Putamen (tissue), 1 donor: Measurements from ENCODE around the gene TPSD1.
"Not testable (repeated sequence)": the region's sequence is repeated elsewhere in the genome, so short reads cannot be mapped to it uniquely, and the experiment has no call there.

Experiments
- DNase-seq: peaks from one replicate; pipeline ENCODE4 v3.0.0-alpha.2; 2016; ENCODE audit warnings: low spot score

TPSD1 gene

DNA sequence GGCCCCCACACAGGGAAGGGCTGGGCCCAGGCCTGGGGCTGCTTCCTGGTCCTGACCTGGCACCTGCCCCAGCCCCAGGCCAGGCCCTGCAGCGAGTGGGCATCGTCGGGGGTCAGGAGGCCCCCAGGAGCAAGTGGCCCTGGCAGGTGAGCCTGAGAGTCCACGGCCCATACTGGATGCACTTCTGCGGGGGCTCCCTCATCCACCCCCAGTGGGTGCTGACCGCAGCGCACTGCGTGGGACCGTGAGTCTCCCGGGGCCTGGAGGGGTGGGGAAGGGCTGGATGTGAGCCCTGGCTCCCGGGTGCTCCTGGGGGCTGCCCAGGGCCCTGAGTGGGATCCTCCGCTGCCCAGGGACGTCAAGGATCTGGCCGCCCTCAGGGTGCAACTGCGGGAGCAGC, 14.8 kb upstream of the TPSD1 start:
- not testable (repeated sequence) for DNase-seq

DNA sequence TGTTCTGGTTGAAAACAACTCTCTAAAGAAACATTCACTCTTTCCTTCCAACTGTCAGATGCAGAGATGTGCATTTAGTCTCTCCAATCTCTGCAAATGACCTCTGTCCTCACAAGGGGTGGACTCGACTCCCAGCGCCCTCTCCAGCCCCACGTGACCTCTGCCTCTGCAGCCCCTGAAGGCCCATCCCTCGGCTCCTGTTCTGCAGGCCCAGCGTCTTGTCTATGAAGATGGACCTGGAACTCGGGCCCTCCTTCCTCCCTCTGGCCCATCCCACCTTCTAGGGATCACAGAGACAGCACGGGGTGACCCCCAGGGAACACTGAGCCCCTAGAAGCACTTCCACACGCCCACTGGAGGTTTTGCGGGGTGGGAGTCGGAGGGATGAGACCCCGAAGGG, 12.5 kb upstream of the TPSD1 start:
- DNase-seq: not testable (repeated sequence)

DNA sequence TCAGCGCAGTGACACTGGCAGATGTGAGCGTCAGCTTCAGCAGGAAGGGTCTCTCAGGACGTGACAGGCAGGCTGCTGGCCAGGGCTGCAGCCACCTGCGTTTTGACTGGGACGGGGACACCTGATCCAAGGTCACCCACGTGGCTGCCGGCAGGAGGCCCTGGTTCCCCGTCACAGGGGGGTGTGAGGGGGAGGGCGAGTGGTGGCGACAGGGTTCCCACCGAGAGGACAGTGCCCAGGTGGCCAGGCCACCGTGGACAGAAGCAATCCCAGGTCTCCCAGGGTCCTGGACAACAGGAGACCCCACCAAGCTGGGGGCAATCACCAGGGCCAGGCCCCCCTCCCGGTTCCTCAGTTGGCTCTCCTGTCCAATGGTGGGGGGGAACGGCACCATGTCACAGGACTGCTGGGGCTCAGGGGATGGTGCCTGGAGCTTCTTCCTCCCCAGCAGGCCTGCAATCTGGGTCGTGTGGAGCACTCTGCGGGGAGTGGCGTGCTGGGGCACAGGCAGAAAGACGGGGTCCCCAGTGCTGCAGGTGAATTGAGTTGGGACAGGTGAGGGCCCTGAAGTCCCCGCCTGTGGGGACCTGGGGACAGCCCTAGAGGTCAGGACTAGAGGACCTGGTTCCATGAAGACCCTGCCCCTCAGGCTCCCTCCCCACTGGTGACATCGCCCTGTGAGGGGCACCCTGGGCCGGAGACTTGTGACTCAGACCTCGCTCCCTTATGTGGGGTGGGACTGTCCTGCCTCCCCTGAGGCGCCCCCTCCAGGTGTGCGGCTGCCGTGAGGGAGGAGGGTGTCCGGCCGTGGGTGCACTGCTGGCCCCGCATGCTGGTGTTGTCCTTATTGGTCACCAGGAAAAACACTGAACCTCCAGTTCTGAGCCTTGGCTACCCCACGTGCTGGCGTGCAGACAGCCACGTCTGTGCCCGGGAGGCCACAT, 11.7 kb upstream of the TPSD1 start:
- DNase-seq: not testable (repeated sequence)

DNA sequence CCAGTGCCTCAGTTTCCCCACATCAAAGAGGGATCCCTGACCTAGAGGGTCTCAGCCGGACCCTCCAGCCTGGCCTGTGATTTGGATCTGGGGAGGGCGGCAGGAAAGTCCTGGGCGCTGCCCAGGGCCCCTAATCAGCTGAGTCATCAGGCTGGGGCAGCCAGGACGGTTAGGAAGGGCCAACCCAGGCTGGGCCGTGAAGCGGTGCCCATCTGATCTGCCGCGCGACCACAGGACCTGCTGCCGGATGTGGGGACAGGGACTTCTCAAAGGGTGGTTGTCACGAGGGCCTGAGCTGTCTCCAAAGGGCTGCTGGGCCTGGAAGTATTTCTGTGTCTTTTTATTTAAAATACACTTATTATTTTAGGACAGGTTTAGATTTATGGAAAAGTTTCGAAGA, 11.0 kb upstream of the TPSD1 start:
- no peak for DNase-seq

DNA sequence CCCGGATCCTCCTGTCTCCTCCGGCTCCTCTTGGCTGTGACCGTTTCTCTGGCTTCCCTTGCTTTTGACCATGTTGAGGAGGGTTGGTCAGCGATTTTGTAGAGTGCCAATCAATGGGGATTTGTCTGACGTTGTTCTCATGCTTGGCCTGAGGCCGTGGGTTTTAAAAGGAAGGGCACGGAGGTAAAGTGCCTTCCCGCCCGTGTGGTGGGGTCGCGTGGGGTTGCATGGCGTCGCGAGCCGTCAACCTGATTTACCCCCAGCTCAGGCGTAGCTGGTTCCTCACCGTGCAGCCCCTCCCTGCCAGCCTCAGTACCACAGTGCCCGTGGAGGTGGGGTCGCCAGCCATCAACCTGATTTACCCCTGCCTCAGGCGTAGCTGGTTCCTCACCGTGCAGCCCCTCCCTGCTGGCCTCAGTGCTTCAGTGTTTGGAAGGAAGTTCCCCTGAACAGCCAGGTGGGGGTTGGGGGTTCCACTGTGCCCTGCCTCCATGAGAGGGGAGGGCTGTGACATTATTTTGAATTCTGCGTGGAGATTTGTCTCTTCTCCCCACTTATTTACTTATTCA, 10.3 kb upstream of the TPSD1 start:
- DNase-seq: no peak

DNA sequence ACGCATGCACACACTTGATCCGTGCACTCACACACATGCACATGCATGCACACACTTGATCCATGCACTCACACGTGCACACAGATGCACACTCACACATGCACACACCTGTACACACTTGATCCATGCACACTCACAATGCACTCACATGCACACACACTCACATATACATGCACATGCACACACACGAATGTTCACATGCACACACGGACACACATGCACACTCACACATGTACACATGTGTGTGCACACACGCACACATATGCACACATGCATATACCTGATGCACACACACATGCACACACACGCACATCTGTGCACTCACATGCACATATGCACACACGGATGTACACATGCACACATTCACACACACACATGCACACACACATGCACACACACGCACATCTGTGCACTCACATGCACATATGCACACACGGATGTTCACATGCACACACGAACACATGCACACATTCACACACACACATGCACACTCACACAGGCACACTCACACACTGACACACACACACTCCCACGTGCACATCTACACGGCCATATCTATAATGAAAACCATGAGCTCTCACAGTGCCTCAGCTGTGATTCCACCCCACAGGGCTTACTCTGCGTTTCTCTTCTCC, 7.8 kb upstream of the TPSD1 start:
- DNase-seq: not testable (repeated sequence)

DNA sequence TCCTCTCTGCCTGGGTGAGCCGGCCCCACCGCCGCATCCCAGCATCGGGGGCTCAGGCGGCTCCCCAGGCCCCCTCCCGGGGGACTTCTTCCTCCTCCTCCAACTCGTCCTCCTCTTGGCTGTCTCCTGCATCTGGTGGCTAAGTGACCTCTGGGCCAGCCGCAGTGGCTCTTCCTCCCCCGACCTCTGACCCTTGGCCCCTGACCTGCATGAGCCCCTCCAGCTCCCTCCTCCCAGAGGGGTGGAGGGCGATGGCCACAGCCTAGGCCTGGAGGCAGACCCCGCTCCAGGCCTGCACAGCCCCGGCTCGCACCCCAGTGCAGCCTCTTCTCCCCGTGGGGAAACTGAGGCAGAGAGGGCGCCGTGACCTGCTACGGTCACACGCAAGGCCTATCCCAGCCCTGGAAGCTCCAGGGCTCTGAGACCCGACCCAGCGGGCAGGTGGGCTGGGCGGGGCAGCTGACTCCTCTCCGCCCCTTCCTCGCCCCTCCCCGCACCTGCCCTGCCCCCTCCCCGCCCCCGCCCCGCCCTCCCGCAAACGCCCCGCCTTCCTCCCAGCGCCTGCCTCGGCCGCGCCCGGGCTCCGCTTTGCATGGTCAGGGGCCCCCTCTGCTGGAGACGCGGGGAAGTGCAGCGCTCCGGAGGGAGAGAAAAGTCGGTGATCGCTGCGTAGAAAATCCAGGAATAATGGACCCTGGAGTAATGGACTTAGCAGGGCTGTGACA, 6.7 kb upstream of the TPSD1 start:
- DNase-seq: not testable (repeated sequence)

- DNase-seq: not testable (repeated sequence)
Observed at GRCh38 chr16:1253701-1254364, 2.0 kb upstream of the TPSD1 start.

GRCh38 chr16:1254821-1255220, 1.0 kb upstream of the TPSD1 start:
- DNase-seq: not testable (repeated sequence)

GRCh38 chr16:1256296-1256873, 516 bp downstream of the TPSD1 start:
- DNase-seq: not testable (repeated sequence)

- no peak for DNase-seq
Observed at GRCh38 chr16:1256874-1257322, 1.0 kb downstream of the TPSD1 start.

GRCh38 chr16:1257561-1258224, 1.8 kb downstream of the TPSD1 start:
- no peak for DNase-seq

GRCh38 chr16:1258225-1258600, 2.3 kb downstream of the TPSD1 start:
- no peak for DNase-seq

GRCh38 chr16:1258906-1259759, 3.3 kb downstream of the TPSD1 start:
- DNase-seq: no peak

- no peak for DNase-seq
Observed at GRCh38 chr16:1259760-1260068, 3.8 kb downstream of the TPSD1 start.

DNA sequence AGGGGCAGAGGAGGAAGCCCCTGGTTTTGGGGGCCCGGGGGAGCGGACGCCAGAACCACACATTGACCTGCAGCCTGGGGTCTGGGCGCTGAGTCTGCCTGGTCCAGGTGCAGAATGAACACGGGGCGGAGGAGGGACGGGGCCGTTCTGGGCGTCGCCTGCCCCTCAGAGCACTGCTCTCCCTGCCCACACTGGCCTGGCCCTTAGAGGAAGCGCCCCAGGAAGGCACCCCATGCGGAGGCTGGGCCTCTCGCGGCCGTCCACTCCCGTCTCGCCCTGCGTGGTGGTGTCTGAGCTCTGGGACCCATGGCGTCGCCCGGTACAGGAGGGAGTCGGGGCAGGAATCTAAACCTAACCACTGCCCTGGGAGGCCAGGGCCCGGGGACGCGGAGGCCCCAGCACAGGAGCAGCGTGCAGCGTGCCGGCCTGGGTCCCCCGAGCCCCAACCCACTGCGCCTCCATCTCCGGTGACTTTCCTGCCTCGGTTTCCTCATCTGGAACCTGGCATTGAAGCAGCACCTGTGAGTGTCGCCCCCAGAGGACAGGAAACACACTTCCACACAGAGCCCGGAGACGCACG, 4.3 kb downstream of the TPSD1 start:
- DNase-seq: no peak

DNA sequence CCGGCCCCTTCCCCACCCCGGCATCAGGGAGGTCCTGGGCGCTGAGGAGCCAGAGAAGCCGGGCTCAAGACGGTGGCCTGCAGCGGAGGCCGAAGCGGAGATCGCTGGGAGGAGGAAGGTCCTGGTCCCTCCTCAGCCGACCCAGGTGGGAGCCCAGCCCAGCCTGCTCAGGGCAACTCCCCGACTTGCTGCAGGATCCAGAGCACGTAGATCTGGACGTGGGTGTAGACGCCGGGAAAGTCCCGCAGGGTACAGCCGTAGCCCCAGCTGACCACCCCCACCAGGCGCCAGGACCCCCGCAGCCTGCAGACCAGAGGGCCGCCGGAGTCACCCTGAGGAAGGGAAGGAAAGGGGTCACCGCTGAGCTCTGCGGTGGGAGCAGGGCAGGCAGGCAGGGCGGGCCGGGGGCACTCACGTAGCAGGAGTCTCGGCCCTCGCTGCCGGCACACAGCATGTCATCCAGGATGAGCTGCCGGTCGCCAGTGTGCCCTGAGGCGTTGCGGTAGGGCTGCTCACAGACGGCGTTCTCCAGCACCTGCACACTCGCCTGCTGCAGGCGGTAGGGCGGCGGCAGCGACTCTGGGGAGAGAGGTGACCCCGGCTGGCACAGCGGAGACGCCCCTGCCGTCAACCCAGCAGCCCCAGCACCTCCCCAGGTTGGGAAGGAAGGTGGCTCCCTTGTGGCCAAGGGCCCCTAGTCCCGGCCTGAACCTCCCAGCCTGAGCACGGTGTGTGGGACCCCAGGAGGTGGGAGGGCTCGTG, 5.4 kb downstream of the TPSD1 start:
- DNase-seq: no peak

- no peak for DNase-seq
Observed at GRCh38 chr16:1262210-1262845, 6.5 kb downstream of the TPSD1 start.
